Stomach (tissue), 9 donors: ENCODE measurements around the gene TRIM17. TPM values are rescaled to one million over a fixed set of nuclear protein-coding genes. Genes with fewer than 3 reads are reported as not detected.

ENCODE experiments used
- DNase-seq, 2 donors: peaks; one replicate each; pipeline versions ENCODE4 v3.0.0 to v3.0.0-alpha.2; 2013 to 2019
- H3K27ac ChIP-seq, 5 donors: fragments of 200-600 bp in 4 of 5; sonication (generic) in 4 of 5; one replicate each; pipeline ENCODE4 v1.5.1; 2013 to 2019; ENCODE audit warnings: mild to moderate bottlenecking in 1 of 5, moderate library complexity in 1 of 5
- H3K27me3 ChIP-seq, 3 donors: fragments of 200-600 bp; sonication (generic); one replicate each; pipeline ENCODE4 v1.5.1; 2017 to 2019; ENCODE audit warnings: mixed run types in 1 of 3
- H3K36me3 ChIP-seq, 4 donors: fragments of 200-600 bp; sonication (generic); 1 replicate in 3 of 4; 2 replicates in 1 of 4; pipeline ENCODE4 v1.5.1; 2016 to 2019
- H3K4me1 ChIP-seq, 4 donors: fragments of 200-600 bp; sonication (generic); one replicate each; pipeline ENCODE4 v1.5.1; 2016 to 2019
- H3K4me3 ChIP-seq, 4 donors: fragments of 200-600 bp; sonication (generic) in 3 of 4; one replicate each; pipeline ENCODE4 v1.5.1; 2016 to 2019; ENCODE audit warnings: mild to moderate bottlenecking in 1 of 4
- H3K9me3 ChIP-seq, 4 donors: fragments of 200-600 bp; sonication (generic); one replicate each; pipeline ENCODE4 v1.5.1; 2016 to 2019
- CTCF ChIP-seq, 7 experiments: fragments of 450-650 bp in 4 of 7; fragments of 200-600 bp in 3 of 7; sonication (generic) in 3 of 7; IDR thresholded peaks; one replicate each; pipeline ENCODE4 v1.5.1; 2016 to 2019; ENCODE audit warnings: antibody characterized with exemption in 7 of 7, control low read depth in 2 of 7, mild to moderate bottlenecking in 1 of 7
- EP300 ChIP-seq: sonication (generic); formaldehyde crosslinking; IDR thresholded peaks from one replicate; pipeline ENCODE4 v1.6.1; 2017; ENCODE audit warnings: antibody characterized with exemption
- POLR2A ChIP-seq, 4 donors: fragments of 450-650 bp; IDR thresholded peaks; one replicate each; pipeline ENCODE4 v1.6.1; 2016; ENCODE audit warnings: antibody characterized with exemption in 4 of 4, control low read depth in 2 of 4, mild to moderate bottlenecking in 1 of 4, moderate library complexity in 1 of 4
- POLR2AphosphoS5 ChIP-seq, 3 donors: sonication (generic); formaldehyde crosslinking; IDR thresholded peaks; one replicate each; pipeline ENCODE4 v1.6.1; 2016; ENCODE audit warnings: antibody characterized with exemption in 3 of 3
- WGBS, 5 donors: extraction: QIAGEN DNeasy Blood & Tissue Kit in 3 of 5; methylation state at CpG; one replicate each; pipeline versions ENCODE4 v1.1.5 to v1.1.7; 2013 to 2018; 5-methylcytosine and 5-hydroxymethylcytosine counted together
- intact Hi-C: fragments of 100-400 bp; cut with DNase I; formaldehyde crosslinking; loops from one replicate; pipeline ENCODE4 v1.15.1; 2023; ENCODE audit warnings: low total_unique reads
- polyA plus RNA-seq, 3 donors: library from polyadenylated mRNA; stranded (reverse); fragments of 200-250 nt; gene quantifications; one replicate each; pipeline ENCODE4 v1.2.3, GENCODE V29; 2013
- total RNA-seq, 5 donors: library from RNA; depleted of rRNA; stranded (reverse); fragments of >200 nt; gene quantifications; one replicate each; pipeline versions ENCODE4 v1.1.0 to v1.2.3, GENCODE V29; 2014 to 2016
- donor health status: healthy with polysubstance abuse.
- donor health status: Bipolar disorder and iron deficiency.
- donor health status: healthy.

The TRIM17 gene
- total and polyA plus RNA-seq, 8 donors, result 1.2 to 6.2 (median 1.8) TPM; not detected in 3

- TF ChIP-seq POLR2A (IDR thresholded peaks at IDR 0.05) (no peak), CTCF (IDR thresholded peaks at IDR 0.05) (no peak), POLR2AphosphoS5 (IDR thresholded peaks at IDR 0.05) (no peak), EP300 (no peak)
- H3K4me3 ChIP-seq, result no peak overlapping the region
- 92 to 98% (median 94%) methylated on average over 5 of the region's 5 CpGs for WGBS, 5 donors
- H3K27me3 ChIP-seq, result peaks cover 0 to 19% (median 17%) of the 10 kb centered on the region in 3 donors
- H3K36me3 ChIP-seq, result peaks cover 0 to 16% (median 11%) of the 10 kb centered on the region in 4 donors
- no peak for DNase-seq
- intact Hi-C loops, result no loop called here
- H3K4me1 ChIP-seq, result peaks cover 10 to 28% (median 23%) of the 10 kb centered on the region in 4 donors
- H3K27ac ChIP-seq, result no peak overlapping the region
- H3K9me3 ChIP-seq, result no peaks in the 10 kb centered on the region
These were observed 5.5 kb downstream of the TRIM17 start for GRCh38 chr1:228411121-228411520.

GRCh38 chr1:228410671-228411070 is 6.0 kb downstream of the TRIM17 start:
- H3K4me1 ChIP-seq, result peaks cover 7 to 27% (median 23%) of the 10 kb centered on the region in 4 donors
- intact Hi-C loops, result no loop called here

GRCh38 chr1:228410015-228410414 is 6.6 kb downstream of the TRIM17 start:
- TF ChIP-seq CTCF (IDR thresholded peaks at IDR 0.05) (no peak), POLR2AphosphoS5 (IDR thresholded peaks at IDR 0.05) (no peak)
- Histone ChIP-seq H3K4me1 (peaks cover 14 to 32% (median 28%) of the 10 kb centered on the region in 4 donors), H3K4me3 (no peak overlapping the region), H3K36me3 (peaks cover 0 to 16% (median 11%) of the 10 kb centered on the region in 4 donors), H3K27me3 (peaks cover 0 to 8% (median 6%) of the 10 kb centered on the region in 3 donors), H3K27ac (no peak overlapping the region), H3K9me3 (no peaks in the 10 kb centered on the region)
- DNase-seq, result no peak
- WGBS, 5 donors, result 88 to 93% (median 91%) methylated on average over 8 of the region's 8 CpGs
- intact Hi-C loops, result no loop called here

More at GRCh38 chr1:228410671-228411070, 6.0 kb downstream of the TRIM17 start:
- Histone ChIP-seq H3K4me3 (no peak overlapping the region), H3K27me3 (peaks cover 0 to 15% (median 13%) of the 10 kb centered on the region in 3 donors), H3K9me3 (no peaks in the 10 kb centered on the region), H3K27ac (no peak overlapping the region), H3K36me3 (peaks cover 0 to 16% (median 11%) of the 10 kb centered on the region in 4 donors)
- TF ChIP-seq POLR2A (IDR thresholded peaks at IDR 0.05), result no peak
- no peak for TF ChIP-seq EP300
- no peak for TF ChIP-seq POLR2AphosphoS5 (IDR thresholded peaks at IDR 0.05)
- no peak for TF ChIP-seq CTCF (IDR thresholded peaks at IDR 0.05)
- WGBS, 5 donors, result 86 to 93% (median 90%) methylated on average over 6 to 11 of the region's 11 CpGs
- no peak for DNase-seq

- TF ChIP-seq EP300, result no peak
- no peak for TF ChIP-seq CTCF (IDR thresholded peaks at IDR 0.05)
- no peak for TF ChIP-seq POLR2A (IDR thresholded peaks at IDR 0.05)
- TF ChIP-seq POLR2AphosphoS5 (IDR thresholded peaks at IDR 0.05), result no peak
- no peak for DNase-seq
- Histone ChIP-seq H3K4me1 (peaks cover 17 to 41% (median 37%) of the 10 kb centered on the region in 4 donors), H3K27me3 (no peaks in the 10 kb centered on the region), H3K36me3 (peaks cover 0 to 19% (median 11%) of the 10 kb centered on the region in 4 donors), H3K9me3 (no peaks in the 10 kb centered on the region), H3K27ac (no peak overlapping the region), H3K4me3 (no peak overlapping the region)
- 91 to 95% (median 95%) methylated on average over 9 to 19 of the region's 19 CpGs for WGBS, 5 donors
- intact Hi-C loops, result no loop called here
These were observed 7.5 kb downstream of the TRIM17 start for GRCh38 chr1:228408869-228409805.
